BE2C (cell line): ENCODE measurements around the gene ERC1.
A peak's percentile ranks its signal among the peaks of the same experiment; 100 is the strongest.

Experiments used
- DNase-seq: peaks from one replicate; pipeline ENCODE4 v3.0.0-alpha.2; 2020
- H3K27me3 ChIP-seq: fragments of 250-450 bp; sonication (Bioruptor Pico); 2 replicates; pipeline ENCODE4 v1.5.1; 2020; ENCODE audit warnings: mild to moderate bottlenecking
- H3K36me3 ChIP-seq: fragments of 250-450 bp; sonication (Bioruptor Pico); 2 replicates; pipeline ENCODE4 v1.5.1; 2020; ENCODE audit warnings: mild to moderate bottlenecking
- H3K4me1 ChIP-seq: fragments of 250-450 bp; sonication (Bioruptor Pico); 2 replicates; pipeline ENCODE4 v1.5.1; 2020
- H3K4me3 ChIP-seq: 2 replicates; pipeline ENCODE4 v1.5.1; 2011; ENCODE audit warnings: low read depth, low read length
- H3K9me3 ChIP-seq: fragments of 250-450 bp; sonication (Bioruptor Pico); 2 replicates; pipeline ENCODE4 v1.5.1; 2020
- TF ChIP-seq, protein P1 (sequence below): IDR thresholded peaks from 2 replicates; pipeline ENCODE4 v1.5.1; 2012; ENCODE audit warnings: mild to moderate bottlenecking, low read depth, low read length

The ERC1 gene

DNA sequence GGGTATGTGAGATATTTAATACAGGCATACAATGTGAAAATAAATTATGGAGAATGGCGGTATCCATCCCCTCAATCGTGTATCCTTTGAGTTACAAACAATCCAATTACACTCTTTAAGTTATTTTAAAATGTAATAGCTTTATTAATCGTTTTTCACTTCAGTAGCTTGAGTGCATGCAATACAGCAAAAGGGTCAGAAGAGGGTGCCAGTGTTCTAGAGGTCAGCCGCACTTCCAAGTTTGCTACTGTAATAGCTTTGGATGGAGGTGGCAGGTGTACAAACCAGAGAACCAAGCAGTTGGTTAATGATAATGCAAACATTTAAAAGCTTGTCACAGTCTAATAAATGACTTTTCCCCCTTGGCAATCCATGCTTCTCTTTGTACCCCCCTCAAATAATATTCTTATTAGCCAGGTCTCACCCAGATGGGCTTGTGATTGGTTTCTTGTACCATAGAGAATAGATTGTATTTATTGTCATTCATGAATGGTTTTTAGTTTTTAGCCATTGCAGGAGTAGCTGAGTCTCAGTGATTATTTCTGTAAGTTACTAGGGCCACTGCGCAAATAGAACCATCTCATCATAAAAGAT, 127.0 kb downstream of the ERC1 start:
- DNase-seq: peak; percentile 69
- TF ChIP-seq, protein P1, sequence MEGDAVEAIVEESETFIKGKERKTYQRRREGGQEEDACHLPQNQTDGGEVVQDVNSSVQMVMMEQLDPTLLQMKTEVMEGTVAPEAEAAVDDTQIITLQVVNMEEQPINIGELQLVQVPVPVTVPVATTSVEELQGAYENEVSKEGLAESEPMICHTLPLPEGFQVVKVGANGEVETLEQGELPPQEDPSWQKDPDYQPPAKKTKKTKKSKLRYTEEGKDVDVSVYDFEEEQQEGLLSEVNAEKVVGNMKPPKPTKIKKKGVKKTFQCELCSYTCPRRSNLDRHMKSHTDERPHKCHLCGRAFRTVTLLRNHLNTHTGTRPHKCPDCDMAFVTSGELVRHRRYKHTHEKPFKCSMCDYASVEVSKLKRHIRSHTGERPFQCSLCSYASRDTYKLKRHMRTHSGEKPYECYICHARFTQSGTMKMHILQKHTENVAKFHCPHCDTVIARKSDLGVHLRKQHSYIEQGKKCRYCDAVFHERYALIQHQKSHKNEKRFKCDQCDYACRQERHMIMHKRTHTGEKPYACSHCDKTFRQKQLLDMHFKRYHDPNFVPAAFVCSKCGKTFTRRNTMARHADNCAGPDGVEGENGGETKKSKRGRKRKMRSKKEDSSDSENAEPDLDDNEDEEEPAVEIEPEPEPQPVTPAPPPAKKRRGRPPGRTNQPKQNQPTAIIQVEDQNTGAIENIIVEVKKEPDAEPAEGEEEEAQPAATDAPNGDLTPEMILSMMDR: peak; percentile 93

GRCh38 chr12:1122786-1123185, 131.8 kb downstream of the ERC1 start:
- no peaks in the 10 kb centered on the region for H3K9me3 ChIP-seq
- peak; percentile 36 for DNase-seq
- H3K4me1 ChIP-seq: no peaks in the 10 kb centered on the region
- TF ChIP-seq, protein P1: no peak
- H3K36me3 ChIP-seq: no peaks in the 10 kb centered on the region
- no peak overlapping the region for H3K4me3 ChIP-seq
- H3K27me3 ChIP-seq: no peaks in the 10 kb centered on the region

More for the DNA sequence above, 127.0 kb downstream of the ERC1 start:
- Histone ChIP-seq H3K4me3 (no peak overlapping the region), H3K27me3 (no peaks in the 10 kb centered on the region), H3K9me3 (no peaks in the 10 kb centered on the region), H3K4me1 (no peaks in the 10 kb centered on the region), H3K36me3 (no peaks in the 10 kb centered on the region)

DNA sequence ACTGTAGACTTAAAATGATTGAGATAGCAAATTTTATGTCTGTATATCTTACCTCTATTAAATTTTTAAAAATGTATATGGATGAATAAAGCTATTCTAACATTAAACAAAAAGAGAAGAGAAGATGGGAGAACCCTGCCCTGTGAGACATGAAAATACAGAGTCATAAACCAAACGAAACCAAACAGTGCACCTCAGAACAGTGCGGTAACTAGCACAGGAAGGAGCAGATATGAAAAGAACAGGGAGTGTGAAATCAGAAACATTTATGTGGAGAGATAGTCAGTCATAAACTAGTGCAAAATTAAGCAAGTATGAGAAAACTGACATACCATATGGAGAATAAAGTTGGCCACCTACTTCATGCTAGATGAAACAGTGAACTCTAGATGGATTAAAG, 135.1 kb downstream of the ERC1 start:
- TF ChIP-seq, protein P1: no peak
- DNase-seq: no peak
- H3K9me3 ChIP-seq: no peaks in the 10 kb centered on the region
- H3K4me3 ChIP-seq: no peak overlapping the region
- no peaks in the 10 kb centered on the region for H3K36me3 ChIP-seq
- H3K27me3 ChIP-seq: no peaks in the 10 kb centered on the region
- no peaks in the 10 kb centered on the region for H3K4me1 ChIP-seq

- H3K36me3 ChIP-seq: no peaks in the 10 kb centered on the region
- TF ChIP-seq, protein P1: no peak
- no peaks in the 10 kb centered on the region for H3K27me3 ChIP-seq
Observed at GRCh38 chr12:1127021-1127420, 136.0 kb downstream of the ERC1 start.

GRCh38 chr12:1130164-1130563, 139.1 kb downstream of the ERC1 start:
- H3K4me1 ChIP-seq: no peaks in the 10 kb centered on the region
- no peak for DNase-seq
- no peaks in the 10 kb centered on the region for H3K27me3 ChIP-seq
- no peaks in the 10 kb centered on the region for H3K9me3 ChIP-seq
- TF ChIP-seq, protein P1: no peak
- H3K36me3 ChIP-seq: no peaks in the 10 kb centered on the region
- no peak overlapping the region for H3K4me3 ChIP-seq

More at GRCh38 chr12:1127021-1127420, 136.0 kb downstream of the ERC1 start:
- DNase-seq: no peak
- no peak overlapping the region for H3K4me3 ChIP-seq
- no peaks in the 10 kb centered on the region for H3K4me1 ChIP-seq
- H3K9me3 ChIP-seq: no peaks in the 10 kb centered on the region

DNA sequence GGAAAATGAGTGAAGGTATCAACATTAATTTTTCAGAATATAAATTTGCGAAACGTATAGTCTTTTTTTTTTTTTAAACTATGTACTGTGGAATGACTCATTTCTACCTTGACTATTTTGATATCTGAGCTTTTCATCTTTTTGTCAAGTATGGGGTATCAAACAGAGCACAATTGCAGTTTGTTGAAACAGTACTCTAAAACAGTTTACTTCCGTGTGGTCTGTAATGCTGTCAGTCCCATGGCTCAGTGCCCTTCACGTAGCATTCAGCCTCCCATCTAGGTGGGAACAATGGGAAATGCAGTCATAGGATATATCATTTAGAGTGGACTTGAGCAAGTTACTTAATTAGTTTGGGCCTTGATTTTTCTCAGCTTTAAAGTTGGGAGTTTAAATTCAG, 139.5 kb downstream of the ERC1 start:
- Histone ChIP-seq H3K27me3 (no peaks in the 10 kb centered on the region), H3K36me3 (no peaks in the 10 kb centered on the region), H3K4me1 (no peaks in the 10 kb centered on the region), H3K9me3 (no peaks in the 10 kb centered on the region), H3K4me3 (no peak overlapping the region)
- TF ChIP-seq, protein P1: no peak
- DNase-seq: no peak
